Activated CD4-positive, alpha-beta T cell treated with anti-CD3 and anti-CD28 coated beads for 36 hours (primary cell): ENCODE results near the gene ZFHX3. TPM values are rescaled to one million over a fixed set of nuclear protein-coding genes. Genes with fewer than 3 reads are reported as not detected.
A peak's percentile ranks its signal among the peaks of the same experiment; 100 is the strongest.

Experiments used
- ATAC-seq: fragments of 200-7000 bp; cut with Tn5 transposase; one replicate; pipeline ENCODE4 v1.10.0; 2021; ENCODE audit warnings: mild to moderate bottlenecking, moderate library complexity
- CTCF ChIA-PET: fragments of 350-600 bp; sonication (Branson Sonifier 250); formaldehyde crosslinking; loops from one replicate; lab custom pipeline; 2021; ENCODE audit warnings: antibody characterized with exemption; lab: Charles Lee
- POLR2A ChIA-PET: fragments of 350-600 bp; sonication (Branson Sonifier 250); formaldehyde crosslinking; loops from one replicate; lab custom pipeline; 2021; ENCODE audit warnings: antibody characterized with exemption, inconsistent platforms; lab: Charles Lee
- DNase-seq: peaks from one replicate; pipeline ENCODE4 v3.0.0-alpha.2; 2020
- H3K27ac Mint-ChIP-seq: one replicate; pipeline ENCODE4 v1.8.0; 2021; ENCODE audit warnings: mixed read lengths
- H3K27me3 Mint-ChIP-seq: one replicate; pipeline ENCODE4 v1.8.0; 2021; ENCODE audit warnings: mixed read lengths
- H3K36me3 Mint-ChIP-seq: one replicate; pipeline ENCODE4 v1.8.0; 2021; ENCODE audit warnings: low read depth, mixed read lengths
- H3K4me1 Mint-ChIP-seq: one replicate; pipeline ENCODE4 v1.8.0; 2021; ENCODE audit warnings: mixed read lengths
- H3K4me3 Mint-ChIP-seq: one replicate; pipeline ENCODE4 v1.8.0; 2021; ENCODE audit warnings: mild to moderate bottlenecking, moderate library complexity, mixed read lengths
- H3K9me3 Mint-ChIP-seq: one replicate; pipeline ENCODE4 v1.8.0; 2021; ENCODE audit warnings: low read depth, mixed read lengths
- intact Hi-C, 2 experiments: fragments of 100-400 bp; cut with DNase I in 1 of 2; cut with micrococcal nuclease in 1 of 2; formaldehyde crosslinking; loops; one replicate each; pipeline versions ENCODE4 v1.14.2 to v1.15.1; 2022 to 2024; cut with DNase I, micrococcal nuclease
- total RNA-seq, 2 experiments: library from RNA; stranded (reverse); gene quantifications; one replicate each; pipeline ENCODE4 v1.2.3, GENCODE V29; 2021

The ZFHX3 gene
- total RNA-seq, 2 experiments from 2014 or later, result 0.27 to 0.37 TPM

GRCh38 chr16:73051961-73052360, 4.0 kb upstream of the ZFHX3 start:
- Mint-ChIP-seq H3K27ac (no peak overlapping the region), H3K36me3 (no peaks in the 10 kb centered on the region), H3K4me1 (peaks cover 5% of the 10 kb centered on the region), H3K9me3 (no peaks in the 10 kb centered on the region), H3K4me3 (no peak overlapping the region), H3K27me3 (peaks cover 38% of the 10 kb centered on the region)
- ChIA-PET CTCF (no interaction called here), POLR2A (no interaction called here)
- ATAC-seq, result no peak
- intact Hi-C loops, result no loop called here
- no peak for DNase-seq

GRCh38 chr16:73051226-73051625, 3.3 kb upstream of the ZFHX3 start:
- Mint-ChIP-seq H3K4me3 (no peak overlapping the region), H3K36me3 (no peaks in the 10 kb centered on the region), H3K27me3 (peaks cover 37% of the 10 kb centered on the region), H3K9me3 (no peaks in the 10 kb centered on the region), H3K27ac (no peak overlapping the region), H3K4me1 (peaks cover 5% of the 10 kb centered on the region)
- ATAC-seq (no peak), DNase-seq (no peak)
- POLR2A ChIA-PET, result no interaction called here
- CTCF ChIA-PET, result no interaction called here
- intact Hi-C loops, result no loop called here

- ATAC-seq (no peak), DNase-seq (no peak)
- Mint-ChIP-seq H3K9me3 (no peaks in the 10 kb centered on the region), H3K4me3 (no peak overlapping the region), H3K27ac (no peak overlapping the region), H3K27me3 (peaks cover 33% of the 10 kb centered on the region), H3K4me1 (peaks cover 3% of the 10 kb centered on the region), H3K36me3 (no peaks in the 10 kb centered on the region)
- ChIA-PET CTCF (interaction anchor here (1.2 kb wide), 1 partner anchor 217 kb away, joined by 3 read pairs; no protein-coding TSS in a partner anchor), POLR2A (no interaction called here)
- intact Hi-C loops, result no loop called here
These were observed 2.5 kb upstream of the ZFHX3 start for GRCh38 chr16:73050201-73051099.

GRCh38 chr16:73049511-73049910, 1.6 kb upstream of the ZFHX3 start:
- CTCF ChIA-PET, result interaction anchor here (0.9 kb wide), 1 partner anchor 217 kb away, joined by 3 read pairs; no protein-coding TSS in a partner anchor

GRCh38 chr16:73049091-73049490, 1.2 kb upstream of the ZFHX3 start:
- Mint-ChIP-seq H3K27me3 (peaks cover 30% of the 10 kb centered on the region), H3K9me3 (no peaks in the 10 kb centered on the region), H3K36me3 (no peaks in the 10 kb centered on the region), H3K4me3 (no peak overlapping the region), H3K27ac (no peak overlapping the region), H3K4me1 (peaks cover 3% of the 10 kb centered on the region)
- ATAC-seq (no peak), DNase-seq (no peak)
- intact Hi-C loops, result no loop called here
- CTCF ChIA-PET, result interaction anchor here (0.9 kb wide), 1 partner anchor 217 kb away, joined by 3 read pairs; no protein-coding TSS in a partner anchor
- POLR2A ChIA-PET, result no interaction called here

More at GRCh38 chr16:73049511-73049910, 1.6 kb upstream of the ZFHX3 start:
- H3K4me3 Mint-ChIP-seq, result no peak overlapping the region
- ATAC-seq, result no peak
- H3K9me3 Mint-ChIP-seq, result no peaks in the 10 kb centered on the region
- H3K4me1 Mint-ChIP-seq, result peaks cover 3% of the 10 kb centered on the region
- no peak overlapping the region for H3K27ac Mint-ChIP-seq
- no peaks in the 10 kb centered on the region for H3K36me3 Mint-ChIP-seq
- no peak for DNase-seq
- intact Hi-C loops, result no loop called here
- peaks cover 28% of the 10 kb centered on the region for H3K27me3 Mint-ChIP-seq
- POLR2A ChIA-PET, result no interaction called here

GRCh38 chr16:73048292-73049080, 558 bp upstream of the ZFHX3 start:
- Mint-ChIP-seq H3K9me3 (no peaks in the 10 kb centered on the region), H3K36me3 (no peaks in the 10 kb centered on the region), H3K27me3 (peaks cover 30% of the 10 kb centered on the region), H3K4me1 (peaks cover 3% of the 10 kb centered on the region), H3K4me3 (no peak overlapping the region), H3K27ac (no peak overlapping the region)
- intact Hi-C loops, result no loop called here
- ChIA-PET CTCF (interaction anchor here (0.9 kb wide), 1 partner anchor 216 kb away, joined by 3 read pairs; no protein-coding TSS in a partner anchor), POLR2A (no interaction called here)
- DNase-seq, result no peak
- ATAC-seq, result no peak

GRCh38 chr16:73047221-73047535, 750 bp downstream of the ZFHX3 start:
- peaks cover 30% of the 10 kb centered on the region for H3K27me3 Mint-ChIP-seq

GRCh38 chr16:73046849-73047214, 1.1 kb downstream of the ZFHX3 start:
- intact Hi-C loops, result no loop called here
- CTCF ChIA-PET, result interaction anchor here (0.6 kb wide), 1 partner anchor 945 kb away, joined by 3 read pairs; no protein-coding TSS in a partner anchor
- H3K36me3 Mint-ChIP-seq, result no peaks in the 10 kb centered on the region
- POLR2A ChIA-PET, result no interaction called here
- no peaks in the 10 kb centered on the region for H3K9me3 Mint-ChIP-seq
- ATAC-seq (no peak), DNase-seq (no peak)
- H3K27me3 Mint-ChIP-seq, result peaks cover 30% of the 10 kb centered on the region
- H3K27ac Mint-ChIP-seq, result no peak overlapping the region
- H3K4me1 Mint-ChIP-seq, result peaks cover 3% of the 10 kb centered on the region
- H3K4me3 Mint-ChIP-seq, result no peak overlapping the region

More at GRCh38 chr16:73047221-73047535, 750 bp downstream of the ZFHX3 start:
- Mint-ChIP-seq H3K9me3 (no peaks in the 10 kb centered on the region), H3K4me1 (peaks cover 3% of the 10 kb centered on the region), H3K27ac (no peak overlapping the region), H3K4me3 (peak overlapping the region; percentile 45), H3K36me3 (no peaks in the 10 kb centered on the region)
- intact Hi-C loops, result no loop called here
- no peak for DNase-seq
- no peak for ATAC-seq
- CTCF ChIA-PET, result interaction anchor here (0.6 kb wide), 1 partner anchor 944 kb away, joined by 3 read pairs; no protein-coding TSS in a partner anchor
- POLR2A ChIA-PET, result no interaction called here

GRCh38 chr16:73046202-73046848, 1.6 kb downstream of the ZFHX3 start:
- intact Hi-C loops, result no loop called here

GRCh38 chr16:73043828-73044467, 4.0 kb downstream of the ZFHX3 start:
- ATAC-seq (no peak), DNase-seq (no peak)
- Mint-ChIP-seq H3K9me3 (no peaks in the 10 kb centered on the region), H3K27ac (no peak overlapping the region), H3K36me3 (no peaks in the 10 kb centered on the region), H3K4me3 (no peak overlapping the region), H3K27me3 (peaks cover 26% of the 10 kb centered on the region), H3K4me1 (peaks cover 3% of the 10 kb centered on the region)
- CTCF ChIA-PET, result no interaction called here
- intact Hi-C loops, result no loop called here
- POLR2A ChIA-PET, result no interaction called here

More at GRCh38 chr16:73046202-73046848, 1.6 kb downstream of the ZFHX3 start:
- H3K4me3 Mint-ChIP-seq, result no peak overlapping the region
- peaks cover 3% of the 10 kb centered on the region for H3K4me1 Mint-ChIP-seq
- H3K9me3 Mint-ChIP-seq, result no peaks in the 10 kb centered on the region
- peaks cover 30% of the 10 kb centered on the region for H3K27me3 Mint-ChIP-seq
- no peaks in the 10 kb centered on the region for H3K36me3 Mint-ChIP-seq
- H3K27ac Mint-ChIP-seq, result no peak overlapping the region
- ATAC-seq, result no peak
- POLR2A ChIA-PET, result no interaction called here
- CTCF ChIA-PET, result interaction anchor here (0.6 kb wide), 1 partner anchor 945 kb away, joined by 3 read pairs; no protein-coding TSS in a partner anchor
- DNase-seq, result no peak

GRCh38 chr16:73042807-73043206, 5.1 kb downstream of the ZFHX3 start:
- no peaks in the 10 kb centered on the region for H3K9me3 Mint-ChIP-seq
- peaks cover 3% of the 10 kb centered on the region for H3K4me1 Mint-ChIP-seq
- ChIA-PET POLR2A (no interaction called here), CTCF (no interaction called here)
- H3K4me3 Mint-ChIP-seq, result no peak overlapping the region
- ATAC-seq (no peak), DNase-seq (no peak)
- H3K27me3 Mint-ChIP-seq, result peaks cover 23% of the 10 kb centered on the region
- H3K36me3 Mint-ChIP-seq, result no peaks in the 10 kb centered on the region
- H3K27ac Mint-ChIP-seq, result no peak overlapping the region
- intact Hi-C loops, result no loop called here
